ENCODE results near the gene MAN2B1.
"Not testable (repeated sequence)": the region's sequence is repeated elsewhere in the genome, so short reads cannot be mapped to it uniquely, and the experiment has no call there.

MAN2B1 gene

DNA sequence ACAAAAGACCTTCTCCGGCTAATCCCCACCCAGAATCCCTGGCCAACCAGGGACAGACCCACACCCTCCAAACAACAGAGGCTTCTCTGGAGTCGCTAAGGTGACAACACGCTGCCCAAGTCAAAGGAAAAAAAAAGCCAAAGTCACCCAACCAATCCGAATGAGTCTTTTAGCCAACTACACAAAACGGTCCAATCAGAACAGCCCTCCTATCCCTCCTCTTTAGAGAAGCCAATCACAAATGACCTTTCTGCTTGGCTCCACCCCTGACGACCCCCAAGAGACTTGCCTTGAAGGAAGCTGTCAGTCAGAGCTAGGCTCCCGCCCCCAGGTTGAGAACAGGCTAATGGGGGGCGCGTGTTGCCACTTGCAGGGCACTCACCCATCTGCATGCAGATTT is 36.5 kb upstream of the MAN2B1 start:
- Histone ChIP-seq H3K27me3 (ENCODE audit: control insufficient read depth, insufficient read depth, low read length, poor library complexity, severe bottlenecking) (no peaks in the 10 kb centered on the region), H3K4me3 (ENCODE audit: insufficient read depth, low read depth, low read length) (no peak overlapping the region), H3K27ac (ENCODE audit: insufficient read depth, low read depth, low read length, poor library complexity, severe bottlenecking) (peak overlapping the region; percentile 92), H3K4me1 (ENCODE audit: control insufficient read depth, insufficient read depth, low read length) (no peaks in the 10 kb centered on the region), H3K36me3 (ENCODE audit: control insufficient read depth, insufficient read depth, low read length) (peaks cover 53% of the 10 kb centered on the region), H3K9me3 (ENCODE audit: control insufficient read depth, low read length) (no peaks in the 10 kb centered on the region)
- WGBS, 2 experiments, result 47 to 48% methylated on average over 9 of the region's 9 CpGs

DNA sequence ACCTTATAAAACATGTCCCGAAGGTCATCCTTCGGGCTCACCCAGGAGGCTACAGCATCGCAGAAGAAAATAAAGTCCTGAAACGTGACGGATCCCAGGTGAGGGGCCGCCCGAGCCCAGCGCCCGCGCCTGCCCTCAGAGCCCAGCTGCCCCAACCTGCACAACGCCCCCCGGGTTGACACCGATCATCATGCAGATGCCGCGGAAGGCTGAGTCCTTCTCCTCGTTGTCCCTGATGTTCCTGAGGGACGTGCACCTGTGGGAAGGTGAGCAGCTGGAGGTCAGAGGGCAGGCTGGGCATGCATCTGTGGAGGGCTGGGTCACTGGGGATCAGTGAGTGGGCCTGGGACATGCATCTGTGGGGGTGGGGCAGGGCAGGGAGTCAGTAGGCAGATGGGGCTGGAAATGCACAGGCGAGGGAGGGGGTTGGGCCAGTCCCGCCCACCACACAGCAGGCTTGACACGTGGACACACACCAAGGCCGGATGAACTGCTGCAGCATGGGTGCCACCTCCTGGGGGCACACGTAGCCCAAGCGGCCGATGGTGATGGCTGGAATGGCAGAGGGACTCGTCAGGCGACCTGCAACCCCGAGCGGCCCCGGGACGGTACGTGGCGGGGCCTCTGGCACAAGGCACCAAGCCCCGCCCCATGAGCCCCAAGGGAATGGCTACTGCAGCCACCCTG is 35.2 kb upstream of the MAN2B1 start:
- no peak overlapping the region for H3K27ac ChIP-seq (ENCODE audit: insufficient read depth, low read depth, low read length, poor library complexity, severe bottlenecking)
- peaks cover 53% of the 10 kb centered on the region for H3K36me3 ChIP-seq (ENCODE audit: control insufficient read depth, insufficient read depth, low read length)
- no peaks in the 10 kb centered on the region for H3K9me3 ChIP-seq (ENCODE audit: control insufficient read depth, low read length)
- H3K4me1 ChIP-seq (ENCODE audit: control insufficient read depth, insufficient read depth, low read length), result no peaks in the 10 kb centered on the region
- H3K4me3 ChIP-seq (ENCODE audit: insufficient read depth, low read depth, low read length), result no peak overlapping the region
- WGBS, 2 experiments, result 96% methylated on average over 33 of the region's 33 CpGs
- H3K27me3 ChIP-seq (ENCODE audit: control insufficient read depth, insufficient read depth, low read length, poor library complexity, severe bottlenecking), result no peaks in the 10 kb centered on the region

DNA sequence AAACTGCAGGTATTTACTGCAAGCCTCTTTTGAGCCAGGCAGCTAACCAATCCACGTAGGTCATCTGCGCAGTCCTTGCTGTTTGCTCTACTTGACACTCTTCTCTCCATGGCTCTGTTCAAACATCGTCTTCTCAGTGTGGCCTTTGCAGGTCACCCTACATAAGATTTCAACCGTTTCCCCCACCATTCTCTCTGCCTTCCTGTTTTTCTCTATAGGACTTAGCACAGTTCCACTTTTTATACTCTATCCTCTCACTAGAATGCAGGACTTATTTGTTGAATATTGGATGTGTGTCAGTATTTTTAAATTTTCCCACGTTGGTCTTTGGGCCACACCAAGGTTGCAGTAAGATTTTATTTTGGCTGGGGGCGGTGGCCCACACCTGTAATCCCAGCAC is 31.6 kb upstream of the MAN2B1 start:
- 92 to 95% methylated on average over 6 of the region's 6 CpGs for WGBS, 2 experiments

DNA sequence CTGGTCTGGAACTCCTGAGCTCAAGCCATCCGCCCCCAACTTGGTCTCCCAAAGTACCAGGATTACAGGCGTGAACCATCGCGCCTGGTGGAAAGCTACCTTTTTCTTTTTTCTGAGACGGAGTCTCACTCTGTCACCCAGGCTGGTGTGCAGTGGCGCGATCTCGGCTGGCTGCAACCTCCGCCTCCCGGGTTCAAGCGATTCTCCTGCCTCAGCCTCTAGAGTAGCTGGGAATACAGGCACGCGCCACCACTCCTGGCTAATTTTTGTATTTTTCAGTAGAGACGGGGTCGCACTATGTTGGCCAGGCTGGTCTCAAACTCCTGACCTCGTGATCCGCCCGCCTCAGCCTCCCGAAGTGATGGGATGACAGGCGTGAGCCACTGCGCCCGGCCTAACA is 30.9 kb upstream of the MAN2B1 start:
- H3K36me3 ChIP-seq (ENCODE audit: control insufficient read depth, insufficient read depth, low read length), result peaks cover 26% of the 10 kb centered on the region
- H3K27ac ChIP-seq (ENCODE audit: insufficient read depth, low read depth, low read length, poor library complexity, severe bottlenecking); H3K4me1 ChIP-seq (ENCODE audit: control insufficient read depth, insufficient read depth, low read length); H3K4me3 ChIP-seq (ENCODE audit: insufficient read depth, low read depth, low read length); H3K9me3 ChIP-seq (ENCODE audit: control insufficient read depth, low read length); H3K27me3 ChIP-seq (ENCODE audit: control insufficient read depth, insufficient read depth, low read length, poor library complexity, severe bottlenecking): not testable (repeated sequence)
- 94 to 95% methylated on average over 22 of the region's 22 CpGs for WGBS, 2 experiments

More for the DNA sequence above, 31.6 kb upstream of the MAN2B1 start:
- Histone ChIP-seq H3K4me3 (ENCODE audit: insufficient read depth, low read depth, low read length) (no peak overlapping the region), H3K27ac (ENCODE audit: insufficient read depth, low read depth, low read length, poor library complexity, severe bottlenecking) (no peak overlapping the region), H3K36me3 (ENCODE audit: control insufficient read depth, insufficient read depth, low read length) (peaks cover 32% of the 10 kb centered on the region), H3K27me3 (ENCODE audit: control insufficient read depth, insufficient read depth, low read length, poor library complexity, severe bottlenecking) (no peaks in the 10 kb centered on the region), H3K9me3 (ENCODE audit: control insufficient read depth, low read length) (no peaks in the 10 kb centered on the region), H3K4me1 (ENCODE audit: control insufficient read depth, insufficient read depth, low read length) (no peaks in the 10 kb centered on the region)

DNA sequence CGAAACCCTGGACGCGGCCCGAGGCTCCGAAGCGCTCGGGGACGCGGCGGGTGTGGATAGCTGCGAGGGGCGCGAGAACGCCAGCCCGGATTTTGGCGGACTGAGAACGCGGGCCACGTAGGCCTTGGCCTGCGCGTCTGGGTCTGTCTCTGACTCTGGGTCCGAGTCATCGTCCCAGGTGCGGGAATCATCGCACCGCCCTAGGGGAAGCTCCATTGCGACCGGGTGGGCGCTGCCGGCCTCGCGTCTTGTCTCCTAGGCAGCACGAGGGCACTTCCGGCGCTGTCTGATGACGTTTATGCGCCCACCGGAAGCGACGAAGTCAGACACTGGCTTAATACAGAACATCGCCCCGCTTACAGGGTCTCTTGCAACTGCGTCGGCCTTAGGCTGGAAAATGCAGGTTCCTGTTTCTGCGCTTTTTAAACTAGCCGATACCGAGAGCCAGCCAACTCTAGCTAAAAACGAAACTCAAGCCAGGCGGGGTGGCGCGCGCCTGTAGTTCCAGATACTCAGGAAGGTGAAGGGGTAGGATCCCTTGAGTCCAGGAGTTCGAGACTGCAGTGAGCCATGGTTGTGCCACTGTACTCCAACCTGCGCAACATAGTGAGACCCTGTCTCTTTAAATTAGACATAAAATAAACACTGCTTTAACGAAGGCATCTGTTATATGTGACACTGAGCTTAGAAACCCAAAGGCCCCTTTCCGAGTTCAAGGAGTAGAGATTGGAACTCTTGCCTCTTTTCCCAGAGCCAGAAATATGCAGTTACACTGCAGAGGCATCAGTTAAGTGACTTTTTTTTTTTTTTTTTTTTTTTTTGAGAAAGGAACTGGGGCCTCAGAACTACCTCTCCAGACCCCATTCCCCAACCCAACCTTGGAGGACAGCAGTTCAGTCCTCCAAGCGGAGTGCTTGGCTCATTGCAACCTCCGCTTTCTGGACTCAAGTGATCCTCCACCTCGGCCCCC is 30.1 kb upstream of the MAN2B1 start, which contains the start of gene FBXW9:
TSS of gene FBXW9 (minus strand) at position 266 of the 970 bp plus-strand sequence. CDS start at position 216, 50 bp downstream.
- H3K9me3 ChIP-seq (ENCODE audit: control insufficient read depth, low read length), result no peaks in the 10 kb centered on the region
- peak within 1 kb of the TSS; percentile 91 for H3K27ac ChIP-seq (ENCODE audit: insufficient read depth, low read depth, low read length, poor library complexity, severe bottlenecking)
- no peaks in the 10 kb centered on the region for H3K27me3 ChIP-seq (ENCODE audit: control insufficient read depth, insufficient read depth, low read length, poor library complexity, severe bottlenecking)
- peaks cover 18% of the 10 kb centered on the region for H3K36me3 ChIP-seq (ENCODE audit: control insufficient read depth, insufficient read depth, low read length)
- H3K4me3 ChIP-seq (ENCODE audit: insufficient read depth, low read depth, low read length), result peak within 1 kb of the TSS; percentile 81
- H3K4me1 ChIP-seq (ENCODE audit: control insufficient read depth, insufficient read depth, low read length), result no peaks in the 10 kb centered on the region
- WGBS, 2 experiments, result 11% methylated on average over 59 of the region's 59 CpGs

DNA sequence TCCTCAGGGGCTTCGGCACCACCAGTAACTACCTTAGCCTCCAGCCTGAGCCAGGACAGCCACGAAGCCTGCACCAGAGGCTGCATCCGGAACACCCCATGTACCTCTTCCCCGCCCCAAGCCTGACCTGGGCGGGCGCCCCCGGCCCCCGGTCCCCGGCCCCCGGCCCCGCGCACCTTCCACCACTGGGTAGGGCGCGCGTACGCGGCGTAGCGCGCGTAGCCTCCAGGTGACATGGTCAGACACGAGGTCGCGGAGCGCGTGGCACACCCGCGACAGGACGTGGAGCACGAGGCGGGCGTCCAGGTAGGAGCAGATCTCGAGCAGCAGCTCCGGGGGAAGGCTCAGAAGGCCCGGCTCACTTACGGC is 29.4 kb upstream of the MAN2B1 start:
- 9 to 10% methylated on average over 36 of the region's 36 CpGs for WGBS, 2 experiments
- H3K4me1 ChIP-seq (ENCODE audit: control insufficient read depth, insufficient read depth, low read length), result no peaks in the 10 kb centered on the region
- H3K9me3 ChIP-seq (ENCODE audit: control insufficient read depth, low read length), result no peaks in the 10 kb centered on the region
- H3K27ac ChIP-seq (ENCODE audit: insufficient read depth, low read depth, low read length, poor library complexity, severe bottlenecking), result no peak overlapping the region
- H3K36me3 ChIP-seq (ENCODE audit: control insufficient read depth, insufficient read depth, low read length), result peaks cover 11% of the 10 kb centered on the region
- H3K4me3 ChIP-seq (ENCODE audit: insufficient read depth, low read depth, low read length), result peak overlapping the region; percentile 81
- H3K27me3 ChIP-seq (ENCODE audit: control insufficient read depth, insufficient read depth, low read length, poor library complexity, severe bottlenecking), result no peaks in the 10 kb centered on the region

DNA sequence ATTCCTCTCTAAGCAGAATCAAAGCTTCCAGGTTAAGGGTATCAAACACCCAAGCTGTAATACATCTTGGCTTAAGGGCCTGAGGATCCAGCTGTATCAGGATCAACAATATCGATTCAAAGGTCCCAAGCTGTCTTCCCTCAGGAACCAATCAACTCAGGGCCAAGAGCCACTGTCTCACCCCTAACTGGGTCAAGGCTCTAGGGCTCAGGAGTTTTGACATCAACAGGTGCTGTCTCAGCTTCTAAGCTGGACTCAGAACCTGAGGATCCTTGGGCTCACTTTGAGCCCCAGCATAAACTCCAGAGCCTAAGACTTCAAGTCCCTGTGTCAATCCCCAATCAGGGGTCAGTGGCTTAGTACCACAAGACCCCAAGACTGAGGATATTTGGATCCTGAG is 29.0 kb upstream of the MAN2B1 start:
- 85 to 87% methylated on average over 1 of the region's 1 CpG for WGBS, 2 experiments

DNA sequence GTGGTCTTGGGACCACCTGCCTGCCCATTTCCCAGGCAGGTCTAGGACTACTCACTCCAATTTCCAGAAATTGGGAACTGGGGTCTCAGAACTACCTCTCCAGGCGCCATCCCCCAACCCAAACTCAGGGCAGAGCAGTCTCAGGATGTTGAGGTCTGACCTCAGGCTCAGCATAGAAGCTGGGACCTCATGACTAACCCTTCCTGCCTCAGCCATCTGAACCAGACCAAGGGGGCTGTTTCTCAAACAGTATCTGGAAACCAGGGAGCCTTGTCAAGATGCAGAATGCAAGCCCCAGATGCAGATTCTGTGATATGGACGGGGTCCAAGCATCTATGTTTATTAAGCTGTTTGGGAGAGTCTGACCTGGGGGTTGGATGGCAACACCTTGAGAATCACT is 28.6 kb upstream of the MAN2B1 start:
- WGBS, 2 experiments, result 75 to 82% methylated on average over 2 of the region's 2 CpGs
- Histone ChIP-seq H3K27me3 (ENCODE audit: control insufficient read depth, insufficient read depth, low read length, poor library complexity, severe bottlenecking) (no peaks in the 10 kb centered on the region), H3K27ac (ENCODE audit: insufficient read depth, low read depth, low read length, poor library complexity, severe bottlenecking) (no peak overlapping the region), H3K9me3 (ENCODE audit: control insufficient read depth, low read length) (no peaks in the 10 kb centered on the region), H3K4me1 (ENCODE audit: control insufficient read depth, insufficient read depth, low read length) (no peaks in the 10 kb centered on the region), H3K36me3 (ENCODE audit: control insufficient read depth, insufficient read depth, low read length) (peaks cover 4% of the 10 kb centered on the region), H3K4me3 (ENCODE audit: insufficient read depth, low read depth, low read length) (no peak overlapping the region)

More for the DNA sequence above, 29.0 kb upstream of the MAN2B1 start:
- Histone ChIP-seq H3K27me3 (ENCODE audit: control insufficient read depth, insufficient read depth, low read length, poor library complexity, severe bottlenecking) (no peaks in the 10 kb centered on the region), H3K4me3 (ENCODE audit: insufficient read depth, low read depth, low read length) (peak overlapping the region; percentile 81), H3K4me1 (ENCODE audit: control insufficient read depth, insufficient read depth, low read length) (no peaks in the 10 kb centered on the region), H3K27ac (ENCODE audit: insufficient read depth, low read depth, low read length, poor library complexity, severe bottlenecking) (no peak overlapping the region), H3K9me3 (ENCODE audit: control insufficient read depth, low read length) (no peaks in the 10 kb centered on the region), H3K36me3 (ENCODE audit: control insufficient read depth, insufficient read depth, low read length) (peaks cover 7% of the 10 kb centered on the region)

DNA sequence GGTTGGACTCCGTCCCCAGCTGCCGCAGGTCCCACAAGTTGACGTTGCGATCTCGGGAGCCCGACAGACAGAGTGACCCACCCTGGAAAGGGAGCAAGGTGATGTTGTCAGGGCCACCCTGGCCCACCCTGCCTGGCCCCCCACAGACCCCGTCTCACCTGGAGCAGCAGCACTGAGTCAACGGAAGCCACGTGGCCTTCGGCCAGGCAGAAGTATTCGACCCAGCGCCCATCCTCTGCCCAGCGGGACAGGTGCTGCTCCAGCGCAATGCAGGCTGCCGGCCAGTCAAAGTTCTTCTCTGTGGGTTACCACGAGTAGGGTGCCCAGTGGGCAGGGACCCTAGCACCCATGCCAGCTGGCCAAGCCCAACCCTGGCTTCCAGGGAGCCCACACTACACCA is 28.1 kb upstream of the MAN2B1 start:
- Histone ChIP-seq H3K4me3 (ENCODE audit: insufficient read depth, low read depth, low read length) (no peak overlapping the region), H3K27ac (ENCODE audit: insufficient read depth, low read depth, low read length, poor library complexity, severe bottlenecking) (no peak overlapping the region), H3K27me3 (ENCODE audit: control insufficient read depth, insufficient read depth, low read length, poor library complexity, severe bottlenecking) (no peaks in the 10 kb centered on the region), H3K4me1 (ENCODE audit: control insufficient read depth, insufficient read depth, low read length) (no peaks in the 10 kb centered on the region), H3K36me3 (ENCODE audit: control insufficient read depth, insufficient read depth, low read length) (no peaks in the 10 kb centered on the region), H3K9me3 (ENCODE audit: control insufficient read depth, low read length) (no peaks in the 10 kb centered on the region)
- whole genome bisulfite sequencing, 2 experiments, result 94 to 97% methylated on average over 16 of the region's 16 CpGs

DNA sequence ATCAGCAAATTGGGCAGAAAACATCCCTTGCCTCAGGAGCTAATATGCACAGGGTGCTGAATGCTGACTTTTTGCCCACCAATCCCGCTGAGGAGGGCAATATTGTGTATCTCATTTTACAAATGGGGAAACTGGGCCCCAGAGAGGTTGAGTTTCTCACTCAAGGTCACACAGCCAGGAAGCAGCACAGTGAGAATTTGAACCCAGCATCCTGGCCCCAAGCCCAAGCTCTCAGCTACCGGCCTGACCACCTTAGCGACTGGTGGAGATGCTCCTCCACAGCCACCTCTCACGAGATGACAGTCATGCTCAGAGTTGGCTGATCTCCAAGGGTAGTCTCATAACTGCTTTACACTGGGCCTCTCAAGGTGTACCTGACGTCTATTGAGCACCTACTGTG is 26.4 kb upstream of the MAN2B1 start:
- H3K9me3 ChIP-seq (ENCODE audit: control insufficient read depth, low read length), result no peaks in the 10 kb centered on the region
- no peaks in the 10 kb centered on the region for H3K4me1 ChIP-seq (ENCODE audit: control insufficient read depth, insufficient read depth, low read length)
- no peak overlapping the region for H3K4me3 ChIP-seq (ENCODE audit: insufficient read depth, low read depth, low read length)
- no peaks in the 10 kb centered on the region for H3K27me3 ChIP-seq (ENCODE audit: control insufficient read depth, insufficient read depth, low read length, poor library complexity, severe bottlenecking)
- H3K27ac ChIP-seq (ENCODE audit: insufficient read depth, low read depth, low read length, poor library complexity, severe bottlenecking), result no peak overlapping the region
- WGBS, 2 experiments, result 91 to 92% methylated on average over 5 of the region's 5 CpGs
- H3K36me3 ChIP-seq (ENCODE audit: control insufficient read depth, insufficient read depth, low read length), result no peaks in the 10 kb centered on the region

Measured in ectodermal cell (in vitro differentiated cells).